HepG2 (cell line): Measurements from ENCODE around the gene KLRC2. TPM values are rescaled to one million over a fixed set of nuclear protein-coding genes. Genes with fewer than 3 reads are reported as not detected.
"Not testable (repeated sequence)": the region's sequence is repeated elsewhere in the genome, so short reads cannot be mapped to it uniquely, and the experiment has no call there.

ENCODE experiments used
- ATAC-seq: fragments of 200-7000 bp; cut with Tn5 transposase; 3 replicates; pipeline ENCODE4 v1.9.1; 2020; ENCODE audit warnings: mild to moderate bottlenecking, moderate library complexity
- BruUV-seq: library from RNA; stranded (reverse); fragments of 400-500 nt; replicated peaks from 2 replicates; lab custom pipeline; 2021; lab: Mats Ljungman, UMichigan
- CTCF ChIA-PET: fragments of 300-600 bp; formaldehyde crosslinking; extraction: SDS; loops from one replicate; lab custom pipeline; 2021; ENCODE audit warnings: low total read pairs, inconsistent platforms, low intra/inter-chr PET ratio; lab: Yijun Ruan, JAX
- POLR2A ChIA-PET: fragments of 350-600 bp; sonication (Branson Sonifier 250); formaldehyde crosslinking; loops from one replicate; lab custom pipeline; 2020; ENCODE audit warnings: antibody characterized with exemption, inconsistent platforms; lab: Yijun Ruan, JAX
- DNase-seq: peaks from one replicate; pipeline ENCODE4 v3.0.0-alpha.2; 2015; ENCODE audit warnings: low spot score
- FAIRE-seq: peaks from 3 replicates; lab custom pipeline; 2011; peaks lifted over from hg19 to GRCh38; lab: Jason Lieb, UNC
- H2AFZ ChIP-seq: one replicate; pipeline ENCODE4 v1.6.1; 2011; ENCODE audit warnings: low read length, inconsistent platforms
- H3K27ac ChIP-seq: fragments of 300-600 bp; 3 replicates; pipeline ENCODE4 v1.8.0; 2011; ENCODE audit warnings: mixed run types, mild to moderate bottlenecking, mixed read lengths, low read length, inconsistent platforms; ENCODE audit not compliant: insufficient read depth; ENCODE audit errors: extremely low read length
- H3K27me3 ChIP-seq, 2 experiments: fragments of 200-600 bp in 1 of 2; 2 replicates in 1 of 2; 3 replicates in 1 of 2; pipeline versions ENCODE4 v1.6.0 to v1.8.0; 2011; ENCODE audit warnings: low read length in 2 of 2, mild to moderate bottlenecking in 2 of 2, moderate library complexity in 2 of 2, inconsistent platforms in 1 of 2; ENCODE audit not compliant: insufficient read depth in 2 of 2, control insufficient read depth in 1 of 2
- H3K36me3 ChIP-seq, 2 experiments: fragments of 200-600 bp in 1 of 2; replicated peaks in 1 of 2; 2 replicates in 1 of 2; 3 replicates in 1 of 2; pipeline versions ENCODE4 v1.5.1 to v1.8.0; 2011; ENCODE audit warnings: low read length in 2 of 2, inconsistent platforms in 1 of 2; ENCODE audit not compliant: insufficient read depth in 2 of 2, control insufficient read depth in 1 of 2
- H3K4me1 ChIP-seq: 2 replicates; pipeline ENCODE4 v1.5.1; 2012; ENCODE audit warnings: low read length, inconsistent platforms; ENCODE audit not compliant: insufficient read depth
- H3K4me2 ChIP-seq: 2 replicates; pipeline ENCODE4 v1.6.0; 2011; ENCODE audit warnings: low read depth, low read length, inconsistent platforms
- H3K4me3 ChIP-seq, 3 experiments: fragments of 200-600 bp in 1 of 3; sonication (generic), shearing (Covaris generic) in 1 of 3; replicated peaks in 1 of 3; 2 replicates each; pipeline ENCODE4 v1.5.1; 2011 to 2016; ENCODE audit warnings: low read length in 3 of 3, inconsistent platforms in 2 of 3, low read depth in 2 of 3, mild to moderate bottlenecking in 2 of 3, control low read depth in 1 of 3, mixed read lengths in 1 of 3; ENCODE audit not compliant: insufficient read depth in 1 of 3
- H3K79me2 ChIP-seq: one replicate; pipeline ENCODE4 v1.6.1; 2011; ENCODE audit warnings: low read length, inconsistent platforms; ENCODE audit not compliant: insufficient read depth
- H3K9ac ChIP-seq: 2 replicates; pipeline ENCODE4 v1.6.0; 2011; ENCODE audit warnings: mild to moderate bottlenecking, low read depth, low read length, inconsistent platforms; ENCODE audit not compliant: insufficient read depth
- H3K9me3 ChIP-seq: 2 replicates; pipeline ENCODE4 v1.5.1; 2012; ENCODE audit warnings: mild to moderate bottlenecking, low read length
- H4K20me1 ChIP-seq: 2 replicates; pipeline ENCODE4 v1.6.0; 2011; ENCODE audit warnings: inconsistent platforms, mild to moderate bottlenecking, low read length, moderate library complexity; ENCODE audit not compliant: insufficient read depth
- ERF ChIP-seq: IDR thresholded peaks from 2 replicates; pipeline ENCODE4 v1.6.1; 2018; ENCODE audit warnings: missing biosample characterization, missing genetic modification reagents
- FOXK1 ChIP-seq: sonication (generic); formaldehyde crosslinking; IDR thresholded peaks from 2 replicates; pipeline ENCODE4 v1.4.0; 2020; ENCODE audit warnings: low read depth, missing genetic modification reagents, borderline replicate concordance
- GATAD1 ChIP-seq: IDR thresholded peaks from 2 replicates; pipeline ENCODE4 v1.6.1; 2016; ENCODE audit warnings: missing genetic modification reagents, missing compliant biosample characterization
- HDAC2 ChIP-seq: sonication (generic); formaldehyde crosslinking; IDR thresholded peaks from 2 replicates; pipeline ENCODE4 v1.4.0; 2020; ENCODE audit warnings: missing genetic modification reagents
- SALL1 ChIP-seq: sonication (generic); formaldehyde crosslinking; IDR thresholded peaks from 2 replicates; pipeline ENCODE4 v1.8.0; 2022; ENCODE audit warnings: mild to moderate bottlenecking, missing genetic modification reagents
- TEAD3 ChIP-seq: optimal IDR thresholded peaks from 2 replicates; pipeline ENCODE3; 2016; ENCODE audit warnings: borderline replicate concordance
- ZNF614 ChIP-seq: IDR thresholded peaks from 2 replicates; pipeline ENCODE4 v1.6.1; 2018; ENCODE audit warnings: missing biosample characterization, missing genetic modification reagents, inconsistent platforms, borderline replicate concordance
- ZSCAN21 ChIP-seq: sonication (generic); formaldehyde crosslinking; IDR thresholded peaks from 2 replicates; pipeline ENCODE4 v1.8.0; 2022; ENCODE audit warnings: mild to moderate bottlenecking, missing genetic modification reagents, moderate library complexity, borderline replicate concordance
- WGBS: methylation state at CpG from one replicate; pipeline ENCODE4 v1.1.6; 2017; ENCODE audit warnings: low lambda C conversion rate; 5-methylcytosine and 5-hydroxymethylcytosine counted together
- in situ Hi-C: cut with HindIII; loops from 2 replicates; pipeline ENCODE4 v1.10.0; 2017; ENCODE audit warnings: low pct_unique_long_range_greater_than_20kb; ENCODE audit not compliant: extremely low pct_ligation_motif_present
- intact Hi-C: fragments of 100-400 bp; cut with micrococcal nuclease; formaldehyde crosslinking; loops from one replicate; pipeline ENCODE4 v1.10.0; 2022; ENCODE audit not compliant: unreplicated experiment
- polyA plus RNA-seq, 8 experiments: library from polyadenylated mRNA; depleted of rRNA in 3 of 8; stranded (reverse) in 7 of 8; unstranded in 1 of 8; fragments of >200 nt; fragmentation: Illumina TruSeq in 4 of 8; extraction: Trizol in 4 of 8; gene quantifications; 2 replicates each; pipeline versions ENCODE4 v1.2.1 to v1.2.3, GENCODE V29; 2011 to 2016; ENCODE audit warnings: low read depth in 4 of 8, missing spikeins in 1 of 8, mixed read lengths in 1 of 8; ENCODE audit not compliant: insufficient read depth in 1 of 8
- total RNA-seq, 5 experiments: library from RNA; depleted of rRNA; stranded (reverse); fragments of >200 nt; fragmentation: Illumina TruSeq; extraction: Trizol; gene quantifications; 2 replicates each; pipeline ENCODE4 v1.2.3, GENCODE V29; 2016; ENCODE audit warnings: low read depth in 1 of 5

The KLRC2 gene
- total and polyA plus RNA-seq, 2 of the 13 experiments (the other 11 are each of a cell fraction or from before 2014, with no cell fraction given) = 0.20 to 0.49 TPM

DNA sequence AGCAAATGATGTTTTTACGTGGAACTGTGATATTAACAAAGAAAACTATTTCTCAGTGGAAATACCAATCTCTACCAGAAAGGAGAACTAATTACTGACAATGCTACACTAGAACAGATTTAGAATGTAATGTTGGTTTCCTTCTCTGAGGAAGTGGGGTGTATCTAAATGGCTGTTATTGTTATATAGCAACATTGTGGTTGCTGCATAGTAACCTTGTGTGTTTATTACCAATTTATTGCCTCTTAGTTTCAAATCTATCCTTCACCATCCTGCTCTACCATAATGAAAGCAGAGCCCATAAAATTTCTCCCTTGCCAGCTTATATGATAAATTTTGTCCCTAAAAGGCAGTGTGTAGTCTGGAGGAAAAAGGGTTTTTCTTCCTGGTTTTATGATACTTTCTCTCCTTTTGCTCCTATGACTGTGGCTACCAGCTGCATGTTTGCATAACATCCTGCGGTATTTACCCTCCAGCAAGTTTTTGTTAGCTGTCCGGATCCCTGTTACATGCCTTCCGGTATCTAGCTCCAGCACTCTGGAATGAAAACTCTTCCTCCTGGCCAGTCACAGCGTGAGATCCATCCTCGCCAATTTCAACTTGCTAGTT is 40.3 kb downstream of the KLRC2 start (continued):
- TF ChIP-seq FOXK1 (CRISPR knock-in tag) (peak; percentile 44; the same call in 1 of the 2 replicates), ZNF614 (CRISPR knock-in tag) (0 out of 2 replicates have a peak, but pooled peaks have one; percentile 46), TEAD3 (CRISPR knock-in tag) (peak; percentile 94), SALL1 (peak; percentile 32; the same call in 1 of the 2 replicates), ZSCAN21 (CRISPR knock-in tag) (peak; percentile 86), HDAC2 (peak; percentile 54; the same call in 1 of the 2 replicates), ERF (CRISPR knock-in tag) (0 out of 2 replicates have a peak, but pooled peaks have one; percentile 38), GATAD1 (CRISPR knock-in tag) (no peak)
- TF ChIP-seq, all 625 proteins: peak for 57

DNA sequence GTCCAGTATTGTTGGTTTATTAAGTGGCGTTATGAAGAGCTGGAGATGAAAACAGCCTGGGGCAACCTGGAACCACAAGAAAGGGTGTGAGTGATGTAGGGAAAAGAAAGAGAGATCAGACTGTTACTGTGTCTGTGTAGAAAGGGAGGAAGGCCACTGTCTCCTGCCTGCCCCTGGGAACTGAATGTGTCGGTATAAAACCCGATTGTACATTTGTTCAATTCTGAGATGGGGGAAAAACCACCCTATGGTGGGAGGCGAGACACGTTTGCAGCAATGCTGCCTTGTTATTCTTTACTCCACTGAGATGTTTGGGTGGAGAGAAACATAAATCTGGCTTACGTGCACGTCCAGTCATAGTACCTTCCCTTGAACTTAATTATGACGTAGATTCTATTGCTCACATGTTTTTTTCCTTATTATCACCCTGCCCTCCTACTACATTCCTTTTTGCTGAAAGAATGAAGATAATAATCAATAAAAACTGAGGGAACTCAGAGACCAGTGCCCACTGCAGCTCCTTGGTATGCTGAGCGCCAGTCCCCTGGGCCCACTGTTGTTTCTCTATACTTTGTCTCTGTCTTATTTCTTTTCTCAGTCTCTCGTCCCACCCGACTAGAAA is 41.2 kb downstream of the KLRC2 start:
- H3K79me2 ChIP-seq, DNase-seq: not testable (repeated sequence)

More for the DNA sequence above, 41.2 kb downstream of the KLRC2 start:
- POLR2A ChIA-PET, BruUV-seq, in situ Hi-C loops, H3K27me3 ChIP-seq, H3K9me3 ChIP-seq, ATAC-seq, H3K36me3 ChIP-seq, H3K27ac ChIP-seq, FAIRE-seq, H2AFZ ChIP-seq, H3K4me2 ChIP-seq, intact Hi-C loops, CTCF ChIA-PET, H3K9ac ChIP-seq, H3K4me3 ChIP-seq, H4K20me1 ChIP-seq: not testable (repeated sequence)
- 49% methylated on average over 11 of the region's 11 CpGs for WGBS
- peaks cover 19% of the 10 kb centered on the region for H3K4me1 ChIP-seq
